ENCODE results near the gene NRP2. TPM values are rescaled to one million over a fixed set of nuclear protein-coding genes. Genes with fewer than 3 reads are reported as not detected.

NRP2 gene
- polyA plus RNA-seq, 5 donors = 41.2 to 64.8 (median 59.7) TPM

- DNase-seq = no peak
These were observed 120.6 kb downstream of the NRP2 start for GRCh38 chr2:205802941-205803340.

GRCh38 chr2:205803500-205803899, 121.2 kb downstream of the NRP2 start:
- DNase-seq = no peak

- DNase-seq = no peak
These were observed 122.8 kb downstream of the NRP2 start for GRCh38 chr2:205805136-205805535.

- no peak for DNase-seq
These were observed 124.0 kb downstream of the NRP2 start for GRCh38 chr2:205806143-205806905.

DNA sequence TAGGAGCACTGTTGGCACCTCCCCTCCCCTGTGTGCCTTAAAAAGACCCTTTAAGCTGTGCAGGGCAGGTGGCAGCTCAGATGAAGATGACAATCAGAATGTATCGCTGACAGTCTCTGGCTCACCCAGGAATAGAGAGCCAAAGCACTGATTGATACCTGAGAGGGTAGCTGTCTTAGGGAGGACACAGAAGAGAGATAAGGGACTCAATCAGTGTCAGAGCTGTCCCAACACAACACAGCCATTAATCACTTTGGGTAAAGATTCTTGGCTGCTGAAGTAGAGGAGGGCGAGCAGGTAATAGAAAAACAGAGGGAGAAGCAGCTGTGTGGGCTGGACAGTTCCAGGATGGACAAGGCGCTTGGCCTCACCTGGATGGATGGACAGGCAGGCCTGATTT, 124.9 kb downstream of the NRP2 start:
- DNase-seq = no peak

DNA sequence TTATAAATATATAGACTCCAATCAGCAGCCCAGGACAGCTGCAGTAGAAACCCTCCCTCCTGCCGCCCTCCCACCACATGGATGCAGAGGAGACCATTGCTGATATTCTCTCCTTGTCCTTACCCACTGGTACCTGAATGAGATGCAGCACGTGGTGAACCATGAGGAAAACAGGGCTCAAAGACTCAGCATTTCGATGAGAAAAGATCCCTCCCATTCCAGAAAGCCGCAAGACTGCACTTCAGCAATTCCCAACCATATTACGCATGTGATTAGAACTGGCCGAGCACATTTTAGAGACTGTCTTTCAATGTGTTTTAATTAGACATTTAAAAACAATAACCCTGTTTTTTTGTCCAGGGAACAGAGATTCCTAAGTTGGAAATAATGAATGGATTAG, 125.5 kb downstream of the NRP2 start:
- no peak for DNase-seq

- no peak for DNase-seq
These were observed 126.3 kb downstream of the NRP2 start for GRCh38 chr2:205808486-205809121.

GRCh38 chr2:205811387-205811786, 129.1 kb downstream of the NRP2 start:
- no peak for DNase-seq

DNA sequence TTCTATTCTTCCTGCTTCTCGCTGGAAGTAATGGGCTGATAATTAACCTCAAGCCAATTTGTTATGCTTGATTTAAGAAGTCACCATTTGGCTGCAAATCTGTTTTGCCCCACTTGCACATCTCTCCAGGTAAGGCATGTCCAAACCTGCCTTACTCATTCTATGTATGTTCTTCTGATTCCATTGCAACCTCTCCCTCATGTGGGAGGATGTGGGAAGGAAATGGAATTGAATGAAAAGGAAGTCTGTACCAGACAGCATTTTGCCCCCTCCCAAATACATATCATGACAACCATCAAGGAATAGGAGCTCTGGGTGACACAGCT, 131.7 kb downstream of the NRP2 start:
- DNase-seq = no peak

- no peak for DNase-seq
These were observed 133.4 kb downstream of the NRP2 start for GRCh38 chr2:205815673-205816072.

DNA sequence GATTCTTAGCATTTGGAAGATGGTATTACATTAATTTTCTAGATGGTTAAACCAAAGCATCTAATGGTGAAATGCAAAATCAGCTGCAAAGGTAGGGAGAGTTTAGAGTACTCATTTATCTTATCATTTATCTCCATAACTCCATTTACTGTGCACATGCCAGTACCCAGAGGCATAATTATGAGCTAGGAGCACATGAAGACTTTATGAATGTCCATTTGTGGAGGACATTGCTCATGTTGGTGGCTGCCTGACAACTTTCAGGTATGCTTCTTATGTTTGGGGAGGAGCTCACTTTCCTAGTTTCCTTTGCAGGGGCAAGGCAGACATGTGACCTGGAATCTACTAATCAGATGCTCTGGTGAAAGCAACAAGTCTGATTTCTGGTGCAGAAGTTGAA, 134.0 kb downstream of the NRP2 start:
- DNase-seq = no peak

DNA sequence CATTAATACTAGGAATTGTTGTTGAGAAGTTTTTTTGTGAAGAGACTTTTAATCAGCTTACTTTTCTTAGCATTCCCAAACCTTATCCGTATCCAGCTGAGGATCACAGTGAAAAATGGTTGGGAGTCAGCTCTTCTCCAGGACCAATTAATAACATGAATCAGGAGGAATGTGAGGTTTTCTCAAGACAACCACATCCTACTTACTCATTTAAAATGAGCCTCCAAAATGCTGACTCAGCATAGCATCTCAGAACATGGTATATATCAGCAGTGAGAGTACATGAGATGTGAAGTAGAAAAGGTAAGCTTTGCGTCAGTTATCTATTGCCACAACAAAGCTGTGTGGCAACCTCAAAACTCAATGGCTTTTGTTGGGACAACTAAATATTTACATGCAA, 140.3 kb downstream of the NRP2 start:
- no peak for DNase-seq

GRCh38 chr2:205827809-205828365, 145.6 kb downstream of the NRP2 start:
- no peak for DNase-seq

- DNase-seq = peak in 1 of 2 donors; percentile 36
These were observed 151.6 kb downstream of the NRP2 start for GRCh38 chr2:205833864-205834263.

- DNase-seq = peak in 1 of 2 donors; percentile 86
These were observed 152.5 kb downstream of the NRP2 start for GRCh38 chr2:205834796-205835195.

DNA sequence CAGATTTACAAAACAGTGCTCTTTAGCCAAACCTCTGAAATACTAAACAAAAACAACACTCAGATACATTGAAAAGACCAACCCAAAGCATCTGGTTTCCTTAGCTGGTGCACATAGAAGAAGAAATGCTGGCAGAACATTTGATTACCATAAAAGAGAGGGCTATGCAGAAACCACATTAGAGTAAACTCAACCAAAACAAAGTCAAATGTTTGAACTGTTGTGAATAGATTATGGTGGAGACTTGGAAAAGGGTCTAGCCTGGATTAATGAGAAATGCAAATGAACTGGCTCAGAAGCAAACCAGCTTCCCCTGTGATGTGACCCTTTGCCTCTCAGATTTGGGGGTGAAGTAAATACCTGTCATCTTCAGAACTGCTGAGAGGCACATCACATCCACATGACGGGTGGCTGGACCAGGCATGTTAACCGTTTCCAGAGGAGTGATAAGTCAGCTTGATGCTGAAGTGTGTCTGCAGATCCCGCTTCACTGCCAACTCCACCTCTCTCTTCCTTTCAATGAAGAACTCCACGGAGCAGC, 153.0 kb downstream of the NRP2 start:
- peak; percentile 88 to 92 for DNase-seq

DNA sequence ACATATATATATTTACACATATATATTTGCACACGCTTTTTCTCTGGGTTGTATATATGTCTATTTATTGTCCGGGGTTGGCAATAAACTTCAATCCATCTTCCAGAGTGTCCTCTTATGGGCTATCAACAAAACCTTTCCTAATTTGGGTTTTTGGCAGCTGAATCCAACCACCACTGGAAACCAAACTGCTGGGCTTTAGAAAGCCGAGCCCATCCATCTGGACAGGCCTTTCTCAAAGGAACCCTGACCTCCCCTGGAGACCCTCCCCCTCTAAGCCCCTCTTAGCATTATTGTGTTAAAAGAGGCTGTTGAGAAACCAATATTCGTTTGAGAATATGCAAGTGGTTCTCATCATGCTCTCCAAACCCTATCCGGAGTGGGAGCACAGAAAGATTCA, 153.6 kb downstream of the NRP2 start:
- peak in 1 of 2 donors; percentile 36 for DNase-seq

DNA sequence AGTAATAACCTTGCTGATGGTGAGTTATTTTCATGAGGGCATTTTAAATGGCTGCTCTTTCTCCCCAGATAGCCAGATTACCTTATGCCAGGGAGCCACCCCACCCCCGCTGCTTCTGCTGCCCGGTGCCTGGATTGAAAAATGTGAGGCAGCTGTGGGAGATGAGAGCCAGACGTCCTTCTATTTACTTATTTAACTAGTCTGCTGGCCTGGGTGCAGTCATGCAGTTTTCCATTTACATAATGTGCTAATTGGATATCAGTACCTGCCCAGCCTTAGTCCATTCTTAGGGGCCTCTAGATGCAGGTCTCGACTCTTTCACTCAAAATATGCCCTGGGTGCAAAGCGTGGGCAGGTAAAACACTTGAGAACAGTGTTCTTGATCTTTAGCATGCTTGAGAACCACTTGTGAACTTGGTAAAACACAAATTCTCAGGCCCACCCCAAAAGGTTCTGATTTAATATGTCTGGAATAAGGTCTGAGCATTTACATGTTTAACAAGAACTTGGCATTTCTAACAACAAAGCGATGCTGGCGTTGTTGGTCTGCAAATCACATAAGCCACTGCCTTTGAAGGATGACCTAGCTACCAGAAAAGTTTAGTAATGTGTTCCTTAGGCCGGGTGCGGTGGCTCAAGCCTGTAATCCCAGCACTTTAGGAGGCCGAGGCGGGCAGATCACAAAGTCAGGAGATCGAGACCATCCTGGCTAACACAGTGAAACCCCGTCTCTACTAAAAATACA, 154.3 kb downstream of the NRP2 start:
- DNase-seq = no peak

DNA sequence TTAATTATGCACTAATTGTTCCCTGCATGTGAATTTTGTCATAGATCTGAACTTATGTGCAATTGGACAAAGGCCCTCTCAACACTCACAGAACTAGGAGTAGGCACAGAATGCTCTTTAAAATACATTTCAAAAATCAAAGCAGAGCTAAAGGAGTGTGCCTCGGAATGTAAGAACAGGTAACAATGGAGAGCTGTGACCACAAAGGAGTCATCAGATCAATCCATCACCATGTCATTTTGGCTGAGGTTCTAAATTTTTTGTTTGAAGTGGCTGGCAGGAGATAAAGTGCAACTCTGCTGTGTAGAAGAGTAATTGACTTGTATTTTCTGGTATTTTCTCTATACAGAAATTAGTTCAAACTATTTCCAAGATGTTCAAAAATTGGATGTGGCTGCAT, 155.4 kb downstream of the NRP2 start:
- DNase-seq = no peak

DNA sequence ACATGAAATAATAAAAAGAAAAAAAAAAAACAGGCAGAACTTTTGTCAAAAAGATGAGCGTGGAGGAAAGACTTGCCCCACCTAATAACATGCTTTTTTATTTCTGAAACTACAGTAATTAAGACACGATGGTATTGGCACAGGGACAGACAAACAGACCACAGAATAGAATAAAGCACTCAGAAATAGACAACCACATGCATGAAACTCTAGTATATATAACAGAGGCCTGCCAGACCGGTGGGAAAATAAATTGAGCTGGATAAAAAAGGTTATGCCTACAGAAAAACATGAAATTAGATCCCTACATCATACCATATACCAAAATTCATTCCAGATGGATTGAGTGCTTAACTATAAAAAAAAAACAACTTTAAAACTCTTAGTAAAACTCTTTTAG, 163.1 kb downstream of the NRP2 start:
- DNase-seq = no peak

All from right lung (tissue), 5 donors.